Measurements from ENCODE around the gene UROS.

Gene UROS

DNA sequence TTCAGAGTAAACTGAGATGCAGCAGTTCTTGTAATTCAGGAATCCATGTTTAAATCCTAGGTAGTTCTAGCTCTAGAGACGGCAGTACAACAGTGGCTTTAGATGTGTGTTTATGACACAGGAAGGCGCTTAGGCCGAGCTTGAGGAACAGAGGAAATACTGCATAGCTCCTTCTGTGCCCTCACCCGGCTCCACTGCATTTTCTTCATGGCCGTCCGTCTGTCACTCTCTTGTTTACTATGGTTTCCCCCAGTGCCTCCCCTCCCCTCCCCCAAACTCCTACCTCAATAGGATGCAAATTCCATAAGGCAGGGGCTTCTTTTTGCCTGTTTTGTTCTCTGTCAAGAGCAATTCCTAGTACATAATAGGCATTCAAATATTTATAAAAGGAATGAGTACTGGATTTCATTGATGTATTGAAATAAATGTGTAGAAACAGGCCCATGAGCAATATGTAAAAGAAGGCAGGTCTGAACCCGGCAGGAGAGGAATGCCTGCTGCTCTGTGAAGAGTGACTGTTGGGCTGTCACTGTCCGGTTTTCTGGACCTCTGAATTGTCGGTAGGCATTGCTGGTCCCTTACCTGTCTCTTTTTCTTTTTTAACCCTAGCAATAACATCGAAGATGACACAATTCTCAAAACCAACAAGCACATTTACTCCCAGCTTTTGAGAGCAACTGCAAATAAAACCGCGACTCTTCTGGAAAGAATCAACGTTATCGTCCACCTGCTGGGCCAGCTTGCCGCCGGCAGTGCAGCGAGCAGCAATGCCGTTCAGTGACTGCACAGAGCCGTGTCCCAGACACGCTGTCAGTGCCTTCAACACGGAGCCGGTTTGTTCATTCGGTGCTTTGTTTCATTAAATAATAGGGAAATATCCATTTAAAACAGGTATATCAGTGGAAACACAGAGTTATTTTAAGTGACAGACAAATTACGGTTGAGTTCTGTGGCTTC, 60.1 kb downstream of the UROS start:
- no peak for DNase-seq (ENCODE audit: low read depth)

DNA sequence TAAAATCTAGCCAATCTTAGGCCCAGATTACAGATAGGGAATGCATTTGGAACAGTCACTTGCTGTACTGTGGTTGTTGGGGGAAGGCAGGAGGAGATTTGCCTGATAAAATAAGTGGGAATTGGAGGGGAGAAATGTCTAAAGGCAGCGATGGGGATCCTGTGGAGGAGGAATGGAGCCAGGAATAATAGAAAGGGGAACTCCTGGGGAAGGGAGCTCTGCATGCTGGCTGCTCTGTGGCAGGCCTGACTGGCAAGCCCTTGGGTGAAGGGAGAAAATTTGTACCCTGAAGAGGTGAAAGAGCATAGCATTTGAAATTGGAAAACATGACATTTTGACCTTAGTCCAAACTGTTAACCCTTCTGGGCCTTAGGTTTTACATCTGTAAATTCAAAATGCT, 61.1 kb downstream of the UROS start:
- no peak for DNase-seq (ENCODE audit: low read depth)

DNA sequence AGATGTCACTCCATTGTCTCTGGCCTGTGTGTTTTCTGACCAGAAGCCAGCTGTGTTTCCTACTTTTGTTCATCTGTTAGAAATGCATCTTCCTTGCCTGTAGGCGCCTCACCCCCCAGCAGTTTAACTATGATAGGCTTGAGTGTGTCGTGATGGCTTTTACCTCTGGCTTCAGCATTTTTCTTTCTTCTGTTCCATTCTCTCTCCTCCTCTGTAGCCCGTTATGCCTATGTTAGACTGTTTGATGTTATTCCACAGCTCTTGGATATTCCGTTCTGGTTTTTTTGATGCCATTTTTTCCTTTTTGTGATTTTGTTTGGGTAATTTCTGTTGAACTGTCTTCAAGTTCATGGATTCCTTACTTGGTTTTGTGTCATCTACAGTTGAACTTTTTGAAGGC, 65.3 kb downstream of the UROS start:
- DNase-seq (ENCODE audit: low read depth), result no peak

DNA sequence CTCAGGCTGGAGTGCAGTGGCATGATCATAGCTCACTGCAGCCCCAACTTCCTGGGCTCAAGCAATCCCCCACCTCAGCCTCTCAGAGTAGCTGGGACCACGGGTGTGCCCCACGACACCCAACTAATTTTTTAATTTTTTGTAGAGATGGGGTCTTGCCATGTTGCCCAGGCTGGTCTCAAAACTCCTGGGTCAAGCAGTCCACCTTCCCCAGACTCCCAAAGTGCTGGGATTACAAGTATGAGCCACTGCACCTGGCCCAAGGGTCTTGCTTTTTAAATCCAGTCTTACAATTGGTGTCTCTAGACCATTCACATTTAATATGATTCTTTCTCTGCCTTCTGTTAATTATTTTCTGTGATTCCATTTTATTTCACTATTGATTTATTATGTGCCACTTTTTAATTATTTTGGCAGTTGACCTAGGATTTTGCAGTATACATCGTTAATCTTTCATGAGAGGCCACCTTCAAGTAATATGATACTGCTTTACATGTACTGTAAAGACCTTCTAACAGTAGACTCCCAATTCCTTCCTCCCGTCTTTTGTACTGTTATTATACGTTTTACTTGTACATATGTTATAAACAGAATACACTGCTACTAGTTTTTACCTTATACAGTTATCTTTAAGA, 66.1 kb downstream of the UROS start:
- DNase-seq (ENCODE audit: low read depth), result no peak

DNA sequence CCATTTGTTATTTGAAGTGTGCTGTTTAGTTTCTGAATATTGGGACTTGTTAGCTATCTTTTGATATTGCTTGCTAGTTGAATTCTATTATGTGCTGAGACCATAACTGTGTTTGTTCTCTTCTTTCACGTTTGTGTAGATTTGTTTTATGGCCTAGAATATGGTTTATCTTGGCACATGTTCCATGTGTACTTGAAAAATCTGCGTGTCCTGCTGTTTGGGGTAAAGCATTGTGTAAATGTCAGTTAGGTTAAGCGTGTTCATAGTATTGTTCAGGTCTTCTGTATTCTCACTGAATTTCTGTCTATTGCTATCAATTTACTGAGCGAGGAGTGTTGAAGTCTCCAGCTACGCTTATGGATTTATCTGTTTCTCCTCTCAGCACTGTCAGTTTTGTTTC, 66.9 kb downstream of the UROS start:
- DNase-seq (ENCODE audit: low read depth), result no peak

DNA sequence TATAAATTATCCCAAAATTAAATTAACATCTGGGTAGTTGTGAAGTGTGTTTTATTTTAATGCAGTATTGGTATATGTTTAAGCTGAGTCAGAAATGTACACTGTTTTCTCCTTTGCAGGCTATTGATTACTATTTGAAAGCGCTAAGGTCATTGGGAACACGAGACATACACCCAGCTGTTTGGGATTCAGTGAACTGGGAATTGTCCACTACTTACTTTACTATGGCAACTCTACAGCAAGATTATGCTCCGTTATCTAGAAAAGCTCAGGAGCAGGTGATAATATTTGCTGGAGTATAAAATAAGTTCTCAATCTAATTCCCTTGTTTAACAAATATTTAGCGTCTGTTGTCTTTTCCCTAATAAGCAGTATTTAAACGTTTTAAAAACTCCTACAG, 75.6 kb downstream of the UROS start:
- DNase-seq (ENCODE audit: low read depth), result no peak

DNA sequence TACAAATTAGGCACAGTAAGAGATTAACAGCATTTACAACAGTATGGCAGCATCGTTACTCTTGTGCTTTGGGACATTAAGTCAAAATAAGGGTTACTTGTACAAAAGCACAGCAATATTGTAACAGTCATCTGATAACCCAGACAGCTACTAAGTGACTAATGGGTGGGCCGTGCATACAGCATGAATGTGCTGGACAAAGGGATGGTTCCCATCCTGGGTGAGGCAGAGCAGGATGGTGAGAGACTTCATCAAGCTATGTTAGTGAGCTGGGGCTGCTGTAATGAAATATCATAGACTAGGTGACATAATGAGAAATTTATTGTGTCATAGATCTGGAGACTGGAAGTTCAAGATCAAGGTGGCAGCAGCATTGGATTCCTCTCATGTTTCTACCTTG, 78.1 kb downstream of the UROS start:
- DNase-seq (ENCODE audit: low read depth), result no peak

DNA sequence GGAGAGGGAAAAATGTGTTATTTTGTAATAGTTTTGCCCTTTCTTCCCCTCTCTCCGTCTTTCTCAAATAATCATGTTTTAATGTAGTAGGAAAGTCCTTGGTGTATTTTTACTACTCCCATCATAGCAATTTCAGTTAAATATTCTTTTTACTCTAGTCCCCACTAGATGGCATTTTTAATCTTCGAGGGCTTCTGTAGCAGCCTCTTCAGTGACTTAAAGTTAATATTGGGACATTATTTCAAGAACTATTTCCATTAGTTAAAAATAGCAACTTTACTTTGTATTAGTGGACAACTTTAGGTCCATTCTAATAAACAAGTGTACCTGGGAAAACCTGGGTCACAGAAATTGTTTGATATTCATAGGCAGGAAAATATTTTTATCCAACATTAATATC, 80.6 kb downstream of the UROS start:
- no peak for DNase-seq (ENCODE audit: low read depth)

DNA sequence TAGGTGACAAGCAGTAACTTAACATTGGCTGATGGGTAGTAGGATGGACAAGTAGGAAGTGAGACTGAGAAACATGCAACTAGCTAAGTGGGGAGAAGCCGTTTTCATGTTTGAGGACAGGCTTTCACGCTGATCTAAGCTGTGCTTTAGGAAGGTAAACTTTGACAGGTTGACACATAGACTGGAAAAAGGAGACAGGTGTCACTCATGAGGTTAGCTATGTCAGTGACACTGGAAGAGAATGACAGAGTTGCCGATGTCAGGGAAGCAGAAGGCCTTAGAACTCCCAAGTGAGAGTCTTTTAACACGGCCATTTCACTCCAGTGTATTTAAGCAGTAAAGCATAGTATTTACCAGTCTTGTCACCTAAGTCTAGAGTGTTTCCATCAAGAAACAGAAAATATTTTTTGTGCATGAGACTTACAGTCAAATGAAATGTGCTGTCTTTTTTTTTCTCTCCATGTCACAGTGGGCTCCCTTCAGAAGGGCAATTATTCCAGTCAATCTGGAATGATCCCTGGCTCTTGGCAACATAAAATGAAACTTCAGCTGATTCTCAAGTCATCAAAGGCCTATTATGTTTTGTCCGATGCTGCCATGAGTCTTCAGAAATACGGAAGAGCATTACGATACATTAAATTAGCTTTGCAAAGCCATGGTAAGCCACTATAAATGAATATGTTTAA, 82.9 kb downstream of the UROS start:
- DNase-seq (ENCODE audit: low read depth), result no peak

Data from activated T-cell treated with anti-CD3 and anti-CD28 coated beads for 24 hours (primary cell).